Stimulated activated CD4-positive, alpha-beta T cell treated with anti-CD3 and anti-CD28 coated beads, TNF-alpha, amount 100 ng/mL, for 1 hour (primary cell): ENCODE results near the gene LCA5L.

ENCODE experiments used
- DNase-seq, 3 donors: peaks; one replicate each; pipeline ENCODE4 v3.0.0-alpha.2; 2020; ENCODE audit warnings: low read depth in 3 of 3, low spot score in 1 of 3

LCA5L gene

DNA sequence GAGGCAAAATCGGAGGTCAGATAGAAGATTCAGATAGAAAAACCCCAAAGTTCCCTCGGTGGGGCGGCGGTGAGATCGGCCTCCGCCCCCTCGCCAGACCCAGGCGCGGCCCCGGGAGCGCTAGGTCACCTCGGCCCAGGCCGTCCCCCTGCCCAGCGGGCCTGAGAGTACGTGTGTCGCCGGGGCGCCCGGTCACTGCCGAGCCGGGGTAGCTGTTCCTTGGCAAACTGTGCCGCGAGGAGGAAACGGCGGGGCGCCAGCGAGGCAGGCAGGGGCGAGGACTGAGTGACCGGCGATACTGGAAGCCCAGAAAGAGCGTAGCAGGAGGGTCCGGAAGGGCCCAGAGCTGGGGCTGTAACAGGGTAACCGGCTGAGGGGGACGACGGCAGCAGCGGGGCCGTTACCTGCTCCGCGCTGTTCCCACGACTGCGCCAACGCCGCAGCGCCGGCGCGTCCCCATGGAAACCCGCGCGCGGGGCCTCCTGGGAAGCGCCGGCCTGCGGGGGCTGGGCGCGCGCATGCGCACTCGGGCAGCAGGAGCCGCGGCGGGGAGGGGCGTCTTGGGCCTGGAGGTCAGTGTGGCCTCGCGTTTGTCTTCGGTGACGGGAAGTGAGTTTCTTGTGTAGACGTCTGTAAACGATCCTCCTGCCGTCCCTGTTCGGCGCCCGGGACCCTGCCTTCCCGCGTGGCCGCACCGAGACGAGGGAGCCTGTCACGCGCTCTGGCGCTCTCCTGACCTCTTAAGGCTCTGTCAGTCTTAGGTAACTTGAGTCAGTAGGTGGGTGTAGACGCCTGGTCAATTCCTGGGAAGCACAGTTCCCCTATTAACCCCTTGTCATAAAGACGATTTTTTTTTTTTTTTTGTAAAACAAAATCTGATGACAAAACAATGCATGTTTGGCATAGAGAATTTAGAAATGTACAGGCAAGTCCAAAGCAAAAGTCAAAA, at the start of gene LCA5L:
Gene LCA5L (minus strand): TSS at position 458 of the 949 bp plus-strand sequence. CDS start 17,285 bp downstream, outside the sequence.
- DNase-seq, result peak; percentile 67 to 90 (median 84)

- no peak for DNase-seq
Measured at GRCh38 chr21:39489380-39489924, 43.9 kb upstream of the LCA5L start.

DNA sequence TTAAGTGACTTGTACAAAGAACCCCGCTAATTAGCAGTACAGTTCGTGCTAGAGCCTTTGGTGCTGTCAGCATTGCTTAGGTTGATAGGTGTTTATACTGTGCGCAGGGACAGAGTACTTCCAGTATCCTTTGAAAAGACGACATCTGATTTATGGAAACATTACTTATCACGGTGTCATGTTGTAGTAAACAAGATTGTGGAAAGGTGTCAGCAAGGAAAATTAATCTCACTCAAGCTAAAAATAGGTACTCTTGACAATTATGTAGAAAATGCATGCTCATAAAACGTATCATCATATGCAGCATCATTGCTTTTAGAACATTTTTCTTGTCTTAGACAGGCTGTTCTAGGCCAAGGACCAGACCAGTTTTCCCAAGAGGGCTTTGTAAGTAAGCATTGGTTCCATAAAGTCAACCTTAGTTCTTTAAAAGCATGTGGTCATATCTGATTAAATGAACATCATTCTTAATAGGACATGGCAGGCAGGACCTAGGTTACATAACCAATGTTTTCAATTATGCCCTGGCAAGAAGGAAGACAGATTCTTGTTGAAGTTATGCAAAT, 39.2 kb upstream of the LCA5L start:
- no peak for DNase-seq

DNA sequence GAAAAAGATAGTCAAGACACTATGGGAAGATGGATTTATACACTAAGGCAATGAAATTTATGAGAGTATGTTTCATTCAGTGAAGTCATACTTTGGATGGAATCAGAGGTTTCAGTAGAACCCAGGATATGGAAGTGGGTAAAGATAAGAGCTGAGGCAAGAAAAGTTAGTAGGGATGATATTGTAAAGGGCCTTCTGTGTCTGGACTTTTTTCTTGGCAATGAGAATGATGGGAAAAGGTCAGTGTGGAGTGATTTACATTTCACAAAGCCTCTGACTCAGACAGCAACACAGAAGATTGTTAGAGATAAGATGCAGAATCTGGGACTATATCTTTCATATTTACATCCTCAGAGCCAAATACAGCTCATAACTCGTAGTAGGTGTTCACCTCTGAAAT, 38.3 kb upstream of the LCA5L start:
- DNase-seq, result no peak

DNA sequence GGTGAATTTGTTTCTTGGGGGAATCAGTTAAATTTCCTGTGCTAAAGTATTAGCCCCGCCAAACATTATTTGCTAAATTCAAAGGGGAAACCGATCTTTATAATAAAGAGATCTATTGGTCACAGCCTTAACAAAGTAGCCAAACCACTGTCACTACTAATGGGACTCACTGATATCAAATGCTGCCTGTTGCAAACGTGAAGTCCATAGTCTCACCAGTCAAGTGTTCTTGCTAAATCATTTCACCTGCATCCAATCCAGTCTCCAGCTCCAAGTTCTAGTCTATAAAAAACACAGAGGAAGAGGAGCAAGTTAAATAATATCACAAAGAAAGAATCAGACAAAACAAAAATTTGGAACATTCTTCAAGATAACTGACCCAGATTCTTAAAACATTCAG, 36.3 kb upstream of the LCA5L start:
- no peak for DNase-seq

GRCh38 chr21:39480271-39480670, 34.7 kb upstream of the LCA5L start:
- no peak for DNase-seq

- DNase-seq, result no peak
Measured at GRCh38 chr21:39479814-39480182, 34.2 kb upstream of the LCA5L start.

DNA sequence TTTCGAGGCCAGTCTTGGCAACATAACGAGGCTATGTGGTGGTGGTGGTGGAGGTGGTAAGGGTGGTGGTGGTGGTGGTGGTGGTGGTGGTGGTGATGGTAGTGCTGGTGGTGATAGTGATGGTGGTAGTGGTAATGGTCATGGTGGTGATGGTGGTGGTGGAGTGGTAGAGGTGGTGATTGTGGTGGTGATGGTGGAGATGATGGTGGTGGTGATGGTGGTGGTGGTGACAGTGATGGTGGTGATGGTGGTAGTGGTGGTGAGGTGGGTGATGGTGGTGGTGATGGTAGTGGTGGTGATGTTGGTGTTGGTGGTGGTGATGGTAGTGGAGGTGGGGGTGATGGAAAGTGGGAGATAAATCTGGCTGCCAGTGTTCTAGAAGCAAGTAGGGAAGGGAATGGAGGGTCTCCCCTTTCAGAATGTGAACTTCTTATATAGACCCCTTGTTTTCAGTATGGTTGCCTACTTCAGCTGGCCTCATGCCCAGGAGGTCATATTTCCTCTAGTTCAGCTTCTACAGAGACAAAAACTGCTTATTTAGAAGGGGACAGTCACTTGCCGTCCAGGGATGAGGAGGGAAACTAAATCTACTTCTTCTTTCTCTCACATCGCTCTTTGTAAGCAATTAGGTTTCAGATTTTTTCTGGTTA, 33.7 kb upstream of the LCA5L start:
- DNase-seq, result no peak

DNA sequence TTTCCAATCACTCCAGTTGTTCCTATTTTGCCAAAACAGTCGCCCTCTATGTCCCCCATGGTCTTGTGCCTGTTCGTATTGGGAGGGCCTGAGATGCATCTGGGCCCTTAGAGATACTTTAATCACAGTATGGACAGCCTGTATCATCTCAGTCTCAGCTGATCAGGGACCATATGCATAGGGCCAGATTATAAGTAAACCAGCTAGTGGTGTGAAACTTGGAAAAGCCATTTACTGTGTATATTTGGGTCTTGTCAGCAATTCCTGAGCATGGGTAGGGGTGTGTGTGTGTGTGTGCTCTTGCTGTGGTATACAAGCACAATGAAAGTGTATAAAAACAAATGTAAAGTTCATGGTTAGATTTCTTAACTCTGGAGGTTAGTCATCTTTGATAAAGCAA, 29.0 kb upstream of the LCA5L start:
- no peak for DNase-seq

DNA sequence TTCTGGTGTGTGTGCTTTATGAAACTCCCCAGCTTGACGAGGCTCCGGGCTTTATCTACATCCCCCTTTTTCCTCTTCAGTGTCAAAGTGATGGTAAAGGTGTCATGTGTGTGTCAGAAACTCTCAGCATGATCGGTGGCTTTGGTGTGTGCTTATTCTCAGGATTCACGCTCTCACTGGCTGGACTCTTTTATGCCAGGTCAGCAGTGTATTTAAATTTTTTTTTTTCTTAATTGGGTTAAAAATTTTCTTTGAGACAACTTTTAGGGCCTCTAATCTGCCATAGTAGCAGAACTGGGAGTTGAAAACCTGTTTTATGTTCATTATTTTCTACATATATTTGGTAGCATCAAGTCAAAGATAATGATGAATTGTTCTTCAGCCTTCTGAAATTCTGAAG, 27.2 kb upstream of the LCA5L start:
- no peak for DNase-seq

DNA sequence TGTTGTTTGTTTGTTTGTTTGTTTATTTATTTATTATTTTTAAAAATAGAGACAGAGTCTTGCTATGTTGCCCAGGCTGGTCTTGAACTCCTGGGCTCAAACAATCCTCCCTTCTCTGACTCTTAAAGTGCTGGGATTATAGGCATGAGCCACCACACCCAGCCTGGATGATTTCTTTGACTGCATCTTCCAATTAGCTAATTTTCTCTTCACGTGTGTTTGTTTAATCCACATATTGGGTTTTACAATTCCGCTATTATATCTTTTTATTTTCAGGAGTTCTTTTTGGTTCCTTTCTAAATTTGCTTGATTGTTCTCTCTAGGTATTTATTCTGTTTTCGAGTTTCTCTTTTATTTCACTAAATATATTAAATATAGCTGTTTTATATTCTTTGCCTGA, 26.0 kb upstream of the LCA5L start:
- DNase-seq, result no peak

- no peak for DNase-seq
Measured at GRCh38 chr21:39468559-39468958, 23.0 kb upstream of the LCA5L start.

GRCh38 chr21:39467746-39468145, 22.2 kb upstream of the LCA5L start:
- no peak for DNase-seq

DNA sequence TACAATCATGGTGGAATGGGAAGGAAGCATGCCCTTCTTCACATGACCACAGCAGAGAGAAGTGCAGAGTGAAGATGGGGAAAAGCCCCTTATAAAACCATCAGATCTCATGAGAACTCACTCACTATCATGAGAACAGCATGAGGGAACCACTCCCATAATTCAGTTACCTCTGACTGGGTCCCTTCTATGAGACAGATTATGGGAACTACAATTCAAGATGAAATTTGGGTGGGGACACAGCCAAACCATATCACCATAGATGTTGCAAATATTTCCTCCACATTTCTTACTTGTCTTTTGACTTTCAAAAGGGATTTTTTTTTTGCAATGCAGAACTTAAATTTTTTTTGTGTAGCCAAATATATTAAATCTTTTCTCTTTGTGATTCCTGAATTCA, 21.0 kb upstream of the LCA5L start:
- no peak for DNase-seq

GRCh38 chr21:39463308-39463707, 17.7 kb upstream of the LCA5L start:
- no peak for DNase-seq

DNA sequence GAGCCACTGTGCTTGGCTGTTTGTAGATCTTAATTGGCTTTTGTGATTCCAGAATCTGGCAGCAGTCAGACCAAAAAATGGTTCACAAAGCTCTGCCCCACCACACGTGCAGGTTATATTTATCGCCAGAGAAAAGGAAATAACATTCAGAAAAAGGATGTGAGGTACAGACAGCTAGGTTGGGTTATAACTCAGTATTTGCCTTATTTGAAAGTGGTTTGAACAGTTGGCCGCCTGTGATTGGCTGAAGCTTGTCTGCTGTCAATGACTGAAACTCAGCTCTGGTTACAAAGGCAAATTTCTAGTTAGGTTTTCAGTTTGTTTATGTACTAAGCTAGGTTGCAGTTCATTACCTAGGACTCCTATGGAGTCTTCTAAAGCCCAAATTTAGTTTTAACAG, 15.8 kb upstream of the LCA5L start:
- no peak for DNase-seq

DNA sequence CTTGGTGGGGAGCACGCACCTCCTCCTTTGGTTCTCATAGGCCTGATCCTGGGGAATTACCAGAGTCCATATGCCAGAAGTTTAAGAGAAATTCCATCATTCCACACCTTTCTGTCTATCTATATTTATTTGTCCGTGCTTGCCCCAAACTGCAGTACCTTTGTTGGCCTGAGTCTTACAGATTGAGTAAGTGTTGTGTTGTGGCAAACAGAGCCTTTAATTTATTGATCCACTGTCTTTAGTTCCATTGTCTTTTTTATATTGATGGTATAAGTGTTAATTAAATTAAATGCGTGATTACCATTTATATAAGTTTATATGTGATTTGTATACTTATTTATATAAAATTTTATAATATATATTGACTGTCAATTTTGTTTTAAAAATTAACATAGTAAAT, 11.1 kb upstream of the LCA5L start:
- DNase-seq, result no peak

DNA sequence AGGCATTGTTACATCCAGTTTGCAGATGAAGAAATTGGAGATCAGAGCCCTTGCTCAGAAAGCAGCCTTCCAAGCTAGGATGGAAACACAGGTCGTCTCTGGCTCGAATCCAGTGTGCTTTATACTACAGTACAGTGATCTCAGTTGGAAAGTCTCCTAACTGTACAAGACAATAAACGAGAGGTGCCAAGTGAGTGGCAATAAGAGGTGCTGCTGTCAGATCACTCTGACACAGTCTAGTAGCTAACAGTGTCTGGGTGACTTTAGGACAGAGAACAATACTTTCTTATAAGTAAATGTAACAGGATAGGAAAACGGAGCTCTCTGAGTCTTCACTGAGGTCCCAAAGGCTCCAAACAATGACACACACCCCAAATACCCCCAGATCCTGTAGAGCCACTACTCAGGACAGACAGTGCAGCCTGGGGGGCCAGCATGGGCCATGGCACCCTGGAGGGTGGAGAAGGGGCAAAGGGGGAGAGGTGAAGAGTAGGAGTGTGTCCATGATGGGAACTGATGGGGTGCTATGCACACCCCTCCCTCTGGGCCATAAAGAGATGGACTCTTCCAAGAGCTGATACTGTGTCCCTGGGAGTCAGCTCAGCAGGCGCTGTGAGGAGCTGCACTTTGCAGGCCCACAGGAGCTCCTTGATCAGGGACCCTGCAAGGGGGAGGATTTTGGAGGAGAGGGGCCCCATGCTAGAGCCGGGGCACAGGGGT, 9.5 kb upstream of the LCA5L start:
- no peak for DNase-seq

- DNase-seq, result no peak
Measured at GRCh38 chr21:39453571-39454179, 8.1 kb upstream of the LCA5L start.

DNA sequence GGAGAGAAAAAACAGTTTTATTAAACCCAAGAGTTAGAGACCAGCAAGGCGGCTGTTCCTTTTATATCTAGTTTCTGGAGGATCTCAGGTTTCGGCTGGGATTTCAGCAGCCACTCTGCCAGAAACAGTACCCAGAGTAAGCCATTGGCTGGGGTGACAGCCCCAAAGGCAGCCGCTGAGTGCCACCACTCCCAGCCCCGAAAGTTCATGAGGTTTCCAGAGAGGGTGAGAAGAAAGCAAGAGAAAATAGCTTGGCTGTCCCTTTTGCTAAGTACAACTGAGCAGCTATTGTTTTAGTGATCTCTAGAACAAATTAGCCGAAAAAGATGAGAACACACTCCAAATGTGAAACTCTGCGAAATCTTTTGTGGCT, 7.4 kb upstream of the LCA5L start:
- DNase-seq, result no peak
